ENCODE results near the gene CATSPER4. TPM values are rescaled to one million over a fixed set of nuclear protein-coding genes. Genes with fewer than 3 reads are reported as not detected.

The CATSPER4 gene
- total and polyA plus RNA-seq, 4 experiments from 2014 or later: not detected

- H3K27ac Mint-ChIP-seq: peak overlapping the region in 3 of 7 donors; percentile 4 to 64 (median 42)
- Histone ChIP-seq H3K9me3 (ENCODE audit: control insufficient read depth in 1 of 2, low read length in 2 of 2) (no peaks in the 10 kb centered on the region), H3K27ac (ENCODE audit: low read depth, low read length) (no peak overlapping the region), H3K4me1 (ENCODE audit: insufficient read depth, low read length) (peaks cover 26% of the 10 kb centered on the region), H3K4me3 (ENCODE audit: low read length in 2 of 2) (no peak overlapping the region), H3K36me3 (ENCODE audit: insufficient read depth, low read length) (peaks cover 5% of the 10 kb centered on the region), H3K27me3 (ENCODE audit: insufficient read depth, low read length) (no peaks in the 10 kb centered on the region)
- no peak for DNase-seq
- H3K36me3 Mint-ChIP-seq: peaks cover 0 to 18% of the 10 kb centered on the region in 2 donors
- H3K4me1 Mint-ChIP-seq: peaks cover 20 to 43% (median 35%) of the 10 kb centered on the region in 4 donors
- ChIA-PET CTCF (ENCODE audit: partially characterized antibody) (interaction anchor here (1.6 to 9.3 kb wide), 4 partner anchors 10 to 121 kb away, joined by 3 to 167 read pairs (median 4); partner anchors contain the start of genes C1orf232, ZNF593 and ZNF593OS), POLR2A (ENCODE audit: partially characterized antibody) (no interaction called here)
- intact Hi-C loops (cut with micrococcal nuclease): no loop called here
- peaks cover 0 to 3% (median 0%) of the 10 kb centered on the region in 8 donors for H3K9me3 Mint-ChIP-seq
- H3K4me3 Mint-ChIP-seq: peak overlapping the region in 2 of 8 donors; percentile 24 to 26
- no peaks in the 10 kb centered on the region for H3K27me3 Mint-ChIP-seq
Observed at GRCh38 chr1:26237230-26237966, 47.0 kb downstream of the CATSPER4 start.

DNA sequence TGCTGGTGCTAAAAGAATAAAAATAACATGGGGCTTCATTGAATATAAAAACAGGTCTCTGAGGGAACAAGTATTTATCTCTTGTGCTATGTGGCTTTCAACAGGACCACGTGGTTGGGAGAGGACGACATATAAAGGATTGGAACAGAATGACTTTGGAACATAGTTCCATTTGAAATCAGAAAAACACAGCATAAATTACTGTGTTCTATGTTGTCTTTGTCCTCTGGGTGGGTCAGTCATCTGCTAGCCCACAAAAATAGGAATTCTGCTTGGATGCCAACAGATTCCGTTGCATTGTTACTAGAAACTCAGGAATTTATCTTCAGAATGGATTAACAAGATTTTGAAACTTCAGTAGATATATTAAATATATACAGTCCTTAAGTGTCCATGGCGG lies 49.5 kb downstream of the CATSPER4 start:
- POLR2A ChIA-PET (ENCODE audit: partially characterized antibody): no interaction called here
- peaks cover 12% of the 10 kb centered on the region for H3K36me3 ChIP-seq (ENCODE audit: insufficient read depth, low read length)
- Mint-ChIP-seq H3K27me3 (no peaks in the 10 kb centered on the region), H3K27ac (no peak overlapping the region), H3K4me3 (no peak overlapping the region), H3K36me3 (peaks cover 12 to 29% of the 10 kb centered on the region in 2 donors), H3K4me1 (peaks cover 19 to 29% (median 25%) of the 10 kb centered on the region in 4 donors), H3K9me3 (no peaks in the 10 kb centered on the region)
- intact Hi-C loops (cut with micrococcal nuclease): loop anchor here (1.0 kb wide), 1 partner anchor 124 kb away; no protein-coding TSS in a partner anchor
- no peaks in the 10 kb centered on the region for H3K9me3 ChIP-seq (ENCODE audit: control insufficient read depth in 1 of 2, low read length in 2 of 2)
- no peak overlapping the region for H3K27ac ChIP-seq (ENCODE audit: low read depth, low read length)
- H3K4me3 ChIP-seq (ENCODE audit: low read length in 2 of 2): no peak overlapping the region
- CTCF ChIA-PET (ENCODE audit: partially characterized antibody): no interaction called here
- DNase-seq: no peak
- peaks cover 21% of the 10 kb centered on the region for H3K4me1 ChIP-seq (ENCODE audit: insufficient read depth, low read length)
- no peaks in the 10 kb centered on the region for H3K27me3 ChIP-seq (ENCODE audit: insufficient read depth, low read length)

Other genes with a start within 250 kb of the CATSPER4 start
- gene PAFAH2, start 192.5 kb upstream of the CATSPER4 start, total RNA-seq: 10 to 100 TPM; 18.3 to 20.0 TPM
- 10 to 100 TPM; 10.1 to 12.3 TPM for gene PAFAH2, start 192.5 kb upstream of the CATSPER4 start, polyA plus RNA-seq
- gene EXTL1, start 168.8 kb upstream of the CATSPER4 start, total RNA-seq: under 1 TPM; 0.12 to 0.19 TPM
- not detected for gene EXTL1, start 168.8 kb upstream of the CATSPER4 start, polyA plus RNA-seq
- gene SLC30A2, start 144.5 kb upstream of the CATSPER4 start, total RNA-seq: not detected
- gene SLC30A2, start 144.5 kb upstream of the CATSPER4 start, polyA plus RNA-seq: not detected
- not detected for gene TRIM63, start 123.0 kb upstream of the CATSPER4 start, total RNA-seq
- gene TRIM63, start 123.0 kb upstream of the CATSPER4 start, polyA plus RNA-seq: not detected
- 10 to 100 TPM; 20.1 to 25.0 TPM for gene PDIK1L, start 78.8 kb upstream of the CATSPER4 start, total RNA-seq
- 1 to 10 TPM; 5.5 to 8.7 TPM for gene PDIK1L, start 78.8 kb upstream of the CATSPER4 start, polyA plus RNA-seq
- gene FAM110D, start 31.5 kb upstream of the CATSPER4 start, total RNA-seq: not detected
- gene FAM110D, start 31.5 kb upstream of the CATSPER4 start, polyA plus RNA-seq: not detected
- gene C1orf232, start 21.6 kb upstream of the CATSPER4 start, total RNA-seq: not detected
- gene C1orf232, start 21.6 kb upstream of the CATSPER4 start, polyA plus RNA-seq: not detected
- 10 to 100 TPM; 10.7 to 12.4 TPM for gene ZNF593, start 20.7 kb upstream of the CATSPER4 start, total RNA-seq
- 10 to 100 TPM; 21.6 to 32.9 TPM for gene ZNF593, start 20.7 kb upstream of the CATSPER4 start, polyA plus RNA-seq
- not detected for gene ZNF593OS, start 18.8 kb upstream of the CATSPER4 start, total RNA-seq
- under 1 TPM; 0.53 to 0.78 TPM for gene ZNF593OS, start 18.8 kb upstream of the CATSPER4 start, polyA plus RNA-seq
- 1 to 10 TPM; 3.4 to 4.5 TPM for gene CNKSR1, start 13.1 kb upstream of the CATSPER4 start, total RNA-seq
- gene CNKSR1, start 13.1 kb upstream of the CATSPER4 start, polyA plus RNA-seq: 1 to 10 TPM in 1 of 2 donors, under 1 TPM in 1; 0.28 to 1.1 TPM
- 10 to 100 TPM; 20.4 to 21.9 TPM for gene CEP85, start 43.6 kb downstream of the CATSPER4 start, total RNA-seq
- gene CEP85, start 43.6 kb downstream of the CATSPER4 start, polyA plus RNA-seq: 1 to 10 TPM; 6.7 to 9.4 TPM
- gene SH3BGRL3, start 89.5 kb downstream of the CATSPER4 start, total RNA-seq: 100 to 1,000 TPM; 293 to 305 TPM
- gene SH3BGRL3, start 89.5 kb downstream of the CATSPER4 start, polyA plus RNA-seq: 1,000 to 10,000 TPM in 1 of 2 donors, 100 to 1,000 TPM in 1; 979 to 1,531 TPM
- gene UBXN11, start 116.0 kb downstream of the CATSPER4 start, total RNA-seq: 100 to 1,000 TPM; 115 to 117 TPM
- gene UBXN11, start 116.0 kb downstream of the CATSPER4 start, polyA plus RNA-seq: 10 to 100 TPM; 13.3 to 17.4 TPM
- gene CD52, start 127.4 kb downstream of the CATSPER4 start, total RNA-seq: 1,000 to 10,000 TPM; 1,302 to 1,324 TPM
- gene CD52, start 127.4 kb downstream of the CATSPER4 start, polyA plus RNA-seq: over 10,000 TPM in 1 of 2 donors, 1,000 to 10,000 TPM in 1; 8,660 to 12,303 TPM
- 1 to 10 TPM; 5.7 to 6.7 TPM for gene CRYBG2, start 163.5 kb downstream of the CATSPER4 start, total RNA-seq
- gene CRYBG2, start 163.5 kb downstream of the CATSPER4 start, polyA plus RNA-seq: 1 to 10 TPM in 1 of 2 donors, under 1 TPM in 1; 0.27 to 3.8 TPM
- not detected for gene ZNF683, start 182.1 kb downstream of the CATSPER4 start, total RNA-seq
- under 1 TPM; 0.49 to 0.63 TPM for gene ZNF683, start 182.1 kb downstream of the CATSPER4 start, polyA plus RNA-seq
- not detected for gene LIN28A, start 220.2 kb downstream of the CATSPER4 start, total RNA-seq
- gene LIN28A, start 220.2 kb downstream of the CATSPER4 start, polyA plus RNA-seq: not detected
- 10 to 100 TPM; 44.4 to 46.2 TPM for gene DHDDS, start 241.7 kb downstream of the CATSPER4 start, total RNA-seq
- gene DHDDS, start 241.7 kb downstream of the CATSPER4 start, polyA plus RNA-seq: 10 to 100 TPM; 23.3 to 26.7 TPM